Keratinocyte (primary cell): ENCODE measurements around the gene DRG2.

ENCODE experiments used
- CTCF ChIP-seq, 3 experiments: IDR thresholded peaks in 1 of 3; conservative IDR thresholded peaks in 1 of 3; optimal IDR thresholded peaks in 1 of 3; 2 replicates in 2 of 3; 3 replicates in 1 of 3; pipeline versions ENCODE3 to v1.5.1; 2011; ENCODE audit warnings: low read length in 3 of 3, mild to moderate bottlenecking in 3 of 3, moderate library complexity in 2 of 3, control low read depth in 1 of 3, inconsistent platforms in 1 of 3; ENCODE audit not compliant: insufficient read depth in 2 of 3; ENCODE audit errors: extremely low read depth in 1 of 3
- EZH2 ChIP-seq: IDR thresholded peaks from one replicate; pipeline ENCODE4 v1.6.1; 2012; ENCODE audit warnings: inconsistent platforms, mild to moderate bottlenecking, low read length, moderate library complexity

GRCh38 chr17:18146980-18147379 is 59.2 kb downstream of the DRG2 start:
- TF ChIP-seq EZH2 (no peak), CTCF (optimal IDR thresholded peaks at IDR 0.05 in 1 of 3, IDR thresholded peaks at IDR 0.05 in 1 of 3, conservative IDR thresholded peaks at IDR 0.05 in 1 of 3; ENCODE audit: extremely low read depth in 1 of 3, insufficient read depth in 2 of 3, low read length in 3 of 3) (no peak)
